Measurements from ENCODE around the gene TMEM94. TPM values are rescaled to one million over a fixed set of nuclear protein-coding genes. Genes with fewer than 3 reads are reported as not detected.
A peak's percentile ranks its signal among the peaks of the same experiment; 100 is the strongest.

TMEM94 gene
- total and polyA plus RNA-seq, 4 experiments from 2014 or later = 3.9 to 109 (median 63.3) TPM

- Mint-ChIP-seq H3K4me3 (no peak overlapping the region), H3K27ac (no peak overlapping the region), H3K36me3 (no peaks in the 10 kb centered on the region), H3K27me3 (no peaks in the 10 kb centered on the region), H3K4me1 (no peaks in the 10 kb centered on the region), H3K9me3 (no peaks in the 10 kb centered on the region)
- ChIA-PET POLR2A (ENCODE audit: partially characterized antibody) (interaction anchor here (0.8 kb wide), 1 partner anchor 49 kb away, joined by 3 read pairs; the partner anchor contains the start of gene TMEM94), CTCF (ENCODE audit: partially characterized antibody) (interaction anchor here (0.7 to 1.8 kb wide), 5 partner anchors 18 to 244 kb away, joined by 3 to 5 read pairs (median 3); partner anchors contain the start of genes LLGL2 and TMEM94)
- Histone ChIP-seq H3K27ac (ENCODE audit: low read depth, low read length) (no peak overlapping the region), H3K4me3 (ENCODE audit: low read length in 2 of 2) (no peak overlapping the region), H3K27me3 (ENCODE audit: insufficient read depth, low read length) (no peaks in the 10 kb centered on the region), H3K4me1 (ENCODE audit: insufficient read depth, low read length) (no peaks in the 10 kb centered on the region), H3K9me3 (ENCODE audit: control insufficient read depth in 1 of 2, low read length in 2 of 2) (no peaks in the 10 kb centered on the region), H3K36me3 (ENCODE audit: insufficient read depth, low read length) (no peaks in the 10 kb centered on the region)
- DNase-seq = no peak
- intact Hi-C loops (cut with micrococcal nuclease) = no loop called here
Measured at GRCh38 chr17:75505640-75506039, 49.2 kb downstream of the TMEM94 start.

GRCh38 chr17:75506134-75506533 is 49.7 kb downstream of the TMEM94 start:
- Histone ChIP-seq H3K9me3 (ENCODE audit: control insufficient read depth in 1 of 2, low read length in 2 of 2) (no peaks in the 10 kb centered on the region), H3K36me3 (ENCODE audit: insufficient read depth, low read length) (no peaks in the 10 kb centered on the region), H3K27ac (ENCODE audit: low read depth, low read length) (no peak overlapping the region), H3K27me3 (ENCODE audit: insufficient read depth, low read length) (no peaks in the 10 kb centered on the region), H3K4me3 (ENCODE audit: low read length in 2 of 2) (no peak overlapping the region), H3K4me1 (ENCODE audit: insufficient read depth, low read length) (no peaks in the 10 kb centered on the region)
- Mint-ChIP-seq H3K9me3 (no peaks in the 10 kb centered on the region), H3K4me1 (no peaks in the 10 kb centered on the region), H3K36me3 (no peaks in the 10 kb centered on the region), H3K27me3 (no peaks in the 10 kb centered on the region), H3K27ac (no peak overlapping the region), H3K4me3 (no peak overlapping the region)
- intact Hi-C loops (cut with micrococcal nuclease) = no loop called here
- ChIA-PET CTCF (ENCODE audit: partially characterized antibody) (interaction anchor here (1.8 kb wide), 1 partner anchor 50 kb away, joined by 5 read pairs; the partner anchor contains the start of gene TMEM94), POLR2A (ENCODE audit: partially characterized antibody) (interaction anchor here (0.8 kb wide), 1 partner anchor 50 kb away, joined by 3 read pairs; the partner anchor contains the start of gene TMEM94)
- no peak for DNase-seq

- Mint-ChIP-seq H3K9me3 (no peaks in the 10 kb centered on the region), H3K27me3 (no peaks in the 10 kb centered on the region), H3K36me3 (no peaks in the 10 kb centered on the region), H3K27ac (peak overlapping the region in 1 of 7 donors; percentile 72), H3K4me3 (no peak overlapping the region), H3K4me1 (no peaks in the 10 kb centered on the region)
- intact Hi-C loops (cut with micrococcal nuclease) = no loop called here
- no peak for DNase-seq
- Histone ChIP-seq H3K9me3 (ENCODE audit: control insufficient read depth in 1 of 2, low read length in 2 of 2) (no peaks in the 10 kb centered on the region), H3K4me3 (ENCODE audit: low read length in 2 of 2) (no peak overlapping the region), H3K27me3 (ENCODE audit: insufficient read depth, low read length) (no peaks in the 10 kb centered on the region), H3K36me3 (ENCODE audit: insufficient read depth, low read length) (no peaks in the 10 kb centered on the region), H3K27ac (ENCODE audit: low read depth, low read length) (no peak overlapping the region), H3K4me1 (ENCODE audit: insufficient read depth, low read length) (no peaks in the 10 kb centered on the region)
- POLR2A ChIA-PET (ENCODE audit: partially characterized antibody) = no interaction called here
- CTCF ChIA-PET (ENCODE audit: partially characterized antibody) = no interaction called here
Measured at GRCh38 chr17:75506888-75507287, 50.5 kb downstream of the TMEM94 start.

- no peak for DNase-seq
- Mint-ChIP-seq H3K9me3 (no peaks in the 10 kb centered on the region), H3K36me3 (no peaks in the 10 kb centered on the region), H3K27me3 (no peaks in the 10 kb centered on the region), H3K4me3 (no peak overlapping the region), H3K4me1 (no peaks in the 10 kb centered on the region), H3K27ac (no peak overlapping the region)
- intact Hi-C loops (cut with micrococcal nuclease) = no loop called here
- H3K36me3 ChIP-seq (ENCODE audit: insufficient read depth, low read length) = no peaks in the 10 kb centered on the region
- POLR2A ChIA-PET (ENCODE audit: partially characterized antibody) = no interaction called here
- CTCF ChIA-PET (ENCODE audit: partially characterized antibody) = interaction anchor here (1.5 kb wide), 1 partner anchor 75 kb away, joined by 4 read pairs; no protein-coding TSS in a partner anchor
- H3K27ac ChIP-seq (ENCODE audit: low read depth, low read length) = no peak overlapping the region
- H3K4me1 ChIP-seq (ENCODE audit: insufficient read depth, low read length) = no peaks in the 10 kb centered on the region
- H3K27me3 ChIP-seq (ENCODE audit: insufficient read depth, low read length) = no peaks in the 10 kb centered on the region
- no peaks in the 10 kb centered on the region for H3K9me3 ChIP-seq (ENCODE audit: control insufficient read depth in 1 of 2, low read length in 2 of 2)
- no peak overlapping the region for H3K4me3 ChIP-seq (ENCODE audit: low read length in 2 of 2)
Measured at GRCh38 chr17:75507733-75508719, 51.6 kb downstream of the TMEM94 start.

GRCh38 chr17:75508931-75509361 is 52.5 kb downstream of the TMEM94 start:
- ChIA-PET CTCF (ENCODE audit: partially characterized antibody) (interaction anchor here (0.6 to 1.5 kb wide), 2 partner anchors 76 to 186 kb away, joined by 3 to 4 read pairs; no protein-coding TSS in a partner anchor), POLR2A (ENCODE audit: partially characterized antibody) (no interaction called here)
- H3K36me3 ChIP-seq (ENCODE audit: insufficient read depth, low read length) = no peaks in the 10 kb centered on the region
- H3K4me3 Mint-ChIP-seq = no peak overlapping the region
- H3K4me1 ChIP-seq (ENCODE audit: insufficient read depth, low read length) = no peaks in the 10 kb centered on the region
- H3K27me3 Mint-ChIP-seq = no peaks in the 10 kb centered on the region
- H3K4me3 ChIP-seq (ENCODE audit: low read length in 2 of 2) = no peak overlapping the region
- DNase-seq = no peak
- H3K9me3 Mint-ChIP-seq = no peaks in the 10 kb centered on the region
- H3K4me1 Mint-ChIP-seq = no peaks in the 10 kb centered on the region
- H3K9me3 ChIP-seq (ENCODE audit: control insufficient read depth in 1 of 2, low read length in 2 of 2) = no peaks in the 10 kb centered on the region
- H3K27ac Mint-ChIP-seq = no peak overlapping the region
- intact Hi-C loops (cut with micrococcal nuclease) = no loop called here
- H3K27me3 ChIP-seq (ENCODE audit: insufficient read depth, low read length) = no peaks in the 10 kb centered on the region
- no peak overlapping the region for H3K27ac ChIP-seq (ENCODE audit: low read depth, low read length)
- no peaks in the 10 kb centered on the region for H3K36me3 Mint-ChIP-seq

- H3K4me3 ChIP-seq (ENCODE audit: low read length in 2 of 2) = no peak overlapping the region
- POLR2A ChIA-PET (ENCODE audit: partially characterized antibody) = no interaction called here
- DNase-seq = no peak
- no peaks in the 10 kb centered on the region for H3K4me1 Mint-ChIP-seq
- CTCF ChIA-PET (ENCODE audit: partially characterized antibody) = interaction anchor here (1.5 kb wide), 1 partner anchor 76 kb away, joined by 4 read pairs; no protein-coding TSS in a partner anchor
- H3K27ac Mint-ChIP-seq = no peak overlapping the region
- H3K36me3 ChIP-seq (ENCODE audit: insufficient read depth, low read length) = no peaks in the 10 kb centered on the region
- H3K4me3 Mint-ChIP-seq = no peak overlapping the region
- intact Hi-C loops (cut with micrococcal nuclease) = no loop called here
- H3K9me3 Mint-ChIP-seq = no peaks in the 10 kb centered on the region
- no peaks in the 10 kb centered on the region for H3K27me3 Mint-ChIP-seq
- no peaks in the 10 kb centered on the region for H3K4me1 ChIP-seq (ENCODE audit: insufficient read depth, low read length)
- H3K36me3 Mint-ChIP-seq = no peaks in the 10 kb centered on the region
- no peaks in the 10 kb centered on the region for H3K27me3 ChIP-seq (ENCODE audit: insufficient read depth, low read length)
- no peak overlapping the region for H3K27ac ChIP-seq (ENCODE audit: low read depth, low read length)
- no peaks in the 10 kb centered on the region for H3K9me3 ChIP-seq (ENCODE audit: control insufficient read depth in 1 of 2, low read length in 2 of 2)
Measured at GRCh38 chr17:75509528-75510258, 53.3 kb downstream of the TMEM94 start.

- ChIA-PET POLR2A (ENCODE audit: partially characterized antibody) (no interaction called here), CTCF (ENCODE audit: partially characterized antibody) (interaction anchor here (0.6 to 0.7 kb wide), 2 partner anchors 19 to 99 kb away, joined by 3 read pairs; no protein-coding TSS in a partner anchor)
- Histone ChIP-seq H3K4me1 (ENCODE audit: insufficient read depth, low read length) (peaks cover 4% of the 10 kb centered on the region), H3K4me3 (ENCODE audit: low read length in 2 of 2) (no peak overlapping the region), H3K27ac (ENCODE audit: low read depth, low read length) (no peak overlapping the region), H3K27me3 (ENCODE audit: insufficient read depth, low read length) (no peaks in the 10 kb centered on the region), H3K9me3 (ENCODE audit: control insufficient read depth in 1 of 2, low read length in 2 of 2) (no peaks in the 10 kb centered on the region), H3K36me3 (ENCODE audit: insufficient read depth, low read length) (no peaks in the 10 kb centered on the region)
- intact Hi-C loops (cut with micrococcal nuclease) = no loop called here
- H3K4me1 Mint-ChIP-seq = no peaks in the 10 kb centered on the region
- H3K4me3 Mint-ChIP-seq = no peak overlapping the region
- H3K27me3 Mint-ChIP-seq = no peaks in the 10 kb centered on the region
- DNase-seq = no peak
- H3K36me3 Mint-ChIP-seq = no peaks in the 10 kb centered on the region
- H3K27ac Mint-ChIP-seq = no peak overlapping the region
- no peaks in the 10 kb centered on the region for H3K9me3 Mint-ChIP-seq
Measured at GRCh38 chr17:75511270-75511609, 54.8 kb downstream of the TMEM94 start.

Data from CD4-positive, alpha-beta memory T cell (primary cell).